Erythroblast (primary cell): ENCODE data around the gene TMEM135.

Experiments
- DNase-seq, 2 experiments: peaks; one replicate each; lab custom pipeline; 2025; lab: John Stamatoyannopoulos, UW
- GATA1 ChIP-seq: IDR thresholded peaks from 2 replicates; pipeline ENCODE4 v1.6.1; 2011; ENCODE audit warnings: low read depth, mild to moderate bottlenecking, control low read depth, low read length, moderate library complexity
- POLR2A ChIP-seq: IDR thresholded peaks from 2 replicates; pipeline ENCODE4 v1.6.1; 2011; ENCODE audit warnings: mild to moderate bottlenecking, low read length

Gene TMEM135

DNA sequence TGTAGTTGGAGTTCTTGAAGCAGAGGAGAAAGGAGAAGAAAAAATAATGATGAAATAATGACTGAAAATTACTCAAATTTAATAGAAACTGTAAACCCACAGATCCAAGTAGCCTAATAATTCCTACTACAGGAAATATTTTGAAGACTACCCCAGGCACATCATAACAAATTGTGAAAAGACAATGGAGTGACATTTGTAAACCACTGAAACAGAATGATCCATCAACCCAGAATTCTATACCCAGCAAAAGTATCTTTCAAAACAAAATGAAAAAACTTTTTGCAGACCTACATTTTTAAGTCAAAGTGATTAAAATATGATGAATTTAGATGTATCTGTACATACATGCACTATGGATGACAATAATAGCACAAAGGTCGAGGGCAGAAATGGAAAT is 194.6 kb downstream of the TMEM135 start:
- TF ChIP-seq GATA1 (no peak), POLR2A (no peak)
- no peak for DNase-seq

DNA sequence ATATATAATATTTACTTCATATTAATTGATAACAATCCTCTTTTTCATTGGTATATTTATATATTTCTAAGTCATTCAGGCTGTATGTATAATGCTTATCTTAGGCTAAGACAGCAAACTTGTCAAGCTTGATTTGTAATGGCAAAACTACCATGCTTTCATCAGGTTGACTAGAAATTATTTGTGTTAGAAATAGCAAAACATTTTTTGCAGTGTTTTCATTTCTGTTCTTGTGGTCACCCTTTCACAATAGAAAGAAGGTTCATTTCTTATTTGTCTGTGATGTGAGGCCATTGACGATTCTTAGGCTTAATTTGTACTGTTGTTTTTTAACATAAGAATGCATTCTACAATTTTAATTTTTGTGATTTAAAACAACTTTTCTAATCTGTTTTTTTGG is 197.6 kb downstream of the TMEM135 start:
- TF ChIP-seq GATA1 (no peak), POLR2A (no peak)
- DNase-seq = no peak

DNA sequence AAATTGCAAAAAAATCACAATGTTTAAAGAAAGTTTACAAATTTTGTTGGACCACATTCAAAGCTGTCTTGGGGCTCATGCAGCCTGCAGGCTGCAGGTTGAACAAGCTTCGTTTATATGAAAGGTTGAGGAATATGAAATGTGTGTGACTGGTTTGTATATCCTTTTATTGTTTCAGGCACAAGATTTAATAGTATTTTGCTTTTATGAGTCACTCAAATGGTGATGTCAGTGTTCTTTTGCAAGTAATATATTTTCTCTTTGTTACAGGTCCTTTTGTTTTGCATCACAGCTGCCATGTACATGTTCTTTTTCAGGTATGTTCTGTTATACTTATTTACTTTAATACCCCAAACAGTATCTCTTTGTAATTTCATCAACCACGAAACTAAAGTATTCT is 198.6 kb downstream of the TMEM135 start:
- no peak for DNase-seq
- no peak for TF ChIP-seq GATA1
- TF ChIP-seq POLR2A = no peak

DNA sequence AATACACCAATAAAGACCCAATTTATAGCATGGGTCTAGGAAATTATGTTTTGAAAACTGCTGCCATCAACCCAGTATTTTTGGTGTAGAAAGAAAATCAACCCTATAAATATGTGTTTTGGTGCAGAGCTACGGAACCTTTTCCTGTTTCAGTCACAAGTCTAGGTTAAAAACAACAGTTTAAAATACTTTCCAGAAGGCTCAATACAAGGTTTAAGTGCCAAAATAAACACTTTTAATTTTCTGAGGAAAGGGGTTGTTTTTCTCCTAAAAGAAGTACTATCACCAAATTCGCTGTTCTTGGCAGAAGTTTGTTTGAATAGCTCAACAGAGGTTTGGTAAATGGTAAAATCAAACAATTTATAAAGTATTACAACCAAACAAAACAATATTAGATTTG is 201.3 kb downstream of the TMEM135 start:
- DNase-seq = no peak
- no peak for TF ChIP-seq GATA1
- TF ChIP-seq POLR2A = no peak

DNA sequence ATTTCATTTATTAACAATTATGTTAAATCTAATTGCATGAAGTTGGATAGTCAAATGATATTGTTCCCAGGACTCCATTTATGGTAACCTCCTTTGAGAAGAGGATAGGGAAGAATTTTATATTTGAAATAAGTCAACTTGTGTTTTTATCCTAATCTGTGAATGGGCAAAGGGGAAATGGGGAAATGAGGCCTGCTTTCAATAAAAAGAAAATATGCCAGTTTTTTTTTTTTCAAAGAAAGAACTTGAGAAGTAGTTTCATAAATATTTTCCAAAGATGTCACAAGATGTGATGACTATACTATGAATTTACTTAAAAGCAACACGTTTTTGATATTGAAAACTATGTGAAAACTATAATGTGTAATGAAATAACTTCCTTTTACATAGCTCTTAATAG is 201.8 kb downstream of the TMEM135 start:
- no peak for DNase-seq
- TF ChIP-seq GATA1 = no peak
- TF ChIP-seq POLR2A = no peak

DNA sequence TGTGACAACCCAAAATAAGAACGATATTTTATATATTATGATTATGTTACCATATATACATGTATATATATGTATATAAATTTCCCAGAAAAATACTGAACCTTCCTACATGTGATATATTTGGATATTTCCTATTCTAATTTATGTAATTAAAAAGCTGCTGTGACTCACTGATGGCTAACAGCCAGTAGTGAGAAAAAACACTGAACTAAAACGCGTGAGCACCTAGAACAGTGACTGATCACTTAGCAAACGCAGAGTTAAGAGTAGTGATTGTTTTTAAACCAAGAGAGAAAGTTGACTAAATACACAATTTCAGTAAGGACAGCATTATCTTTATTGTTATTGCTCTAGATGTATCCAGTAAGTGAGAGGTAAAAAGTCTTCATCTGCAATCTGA is 213.8 kb downstream of the TMEM135 start:
- TF ChIP-seq POLR2A (no peak), GATA1 (no peak)
- no peak for DNase-seq

DNA sequence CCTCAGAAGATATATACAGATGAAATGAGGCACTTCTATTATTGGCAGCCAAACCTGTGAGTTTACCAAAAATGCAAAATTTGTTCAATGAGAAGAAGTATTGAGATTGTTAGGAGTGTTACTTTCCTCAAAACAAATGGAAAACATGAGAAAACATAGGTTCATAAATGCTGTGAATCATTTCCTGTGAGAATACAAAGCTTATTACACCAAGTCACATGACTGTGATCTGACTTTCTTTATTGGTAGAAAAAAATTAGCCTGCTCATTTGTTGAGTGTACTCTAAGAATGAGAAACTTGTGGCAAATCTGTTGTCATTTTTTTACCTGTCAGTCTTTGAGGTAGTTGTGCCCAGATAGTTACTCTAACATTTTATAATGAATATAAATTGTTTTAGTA is 215.1 kb downstream of the TMEM135 start:
- TF ChIP-seq POLR2A (no peak), GATA1 (no peak)
- DNase-seq = no peak

DNA sequence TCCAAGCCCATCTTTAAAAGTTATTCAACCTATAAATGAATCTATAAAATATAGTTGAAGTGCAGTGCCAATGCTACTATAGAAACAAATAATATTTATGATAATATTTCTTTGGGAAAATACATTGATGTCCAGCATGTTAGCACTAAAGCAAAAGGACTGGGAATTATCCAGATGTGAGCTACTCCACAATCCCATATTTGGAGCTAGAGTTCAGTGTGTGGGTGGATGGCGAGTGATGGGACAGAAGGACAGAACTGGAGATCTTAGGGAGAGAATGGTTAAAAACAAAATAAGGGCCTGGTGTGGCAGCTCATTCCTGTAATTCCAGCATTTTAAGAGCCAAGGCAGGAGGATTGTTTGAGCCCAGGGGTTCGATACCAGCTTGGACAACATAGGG is 216.8 kb downstream of the TMEM135 start:
- TF ChIP-seq POLR2A = no peak
- TF ChIP-seq GATA1 = no peak

DNA sequence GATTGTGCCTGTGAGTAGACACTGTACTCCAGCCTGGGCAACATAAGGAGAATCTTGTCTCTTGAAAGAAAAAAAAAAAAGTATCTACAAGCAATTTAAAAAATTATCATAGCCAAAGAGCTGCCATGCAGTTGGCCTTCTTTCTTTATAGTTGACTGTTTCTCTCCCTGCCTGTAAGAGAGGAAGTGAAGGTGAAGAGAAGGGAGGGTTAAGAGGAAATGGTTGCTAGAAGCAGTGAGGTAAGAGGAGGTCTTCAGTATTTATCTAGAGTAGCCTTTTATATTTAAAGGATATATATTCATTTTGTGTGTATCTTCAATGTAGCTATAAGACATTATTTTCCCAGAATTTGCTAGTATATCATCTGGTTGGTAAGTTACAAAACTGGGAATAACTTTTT is 217.9 kb downstream of the TMEM135 start:
- no peak for DNase-seq

More for the DNA sequence above, 216.8 kb downstream of the TMEM135 start:
- no peak for DNase-seq

DNA sequence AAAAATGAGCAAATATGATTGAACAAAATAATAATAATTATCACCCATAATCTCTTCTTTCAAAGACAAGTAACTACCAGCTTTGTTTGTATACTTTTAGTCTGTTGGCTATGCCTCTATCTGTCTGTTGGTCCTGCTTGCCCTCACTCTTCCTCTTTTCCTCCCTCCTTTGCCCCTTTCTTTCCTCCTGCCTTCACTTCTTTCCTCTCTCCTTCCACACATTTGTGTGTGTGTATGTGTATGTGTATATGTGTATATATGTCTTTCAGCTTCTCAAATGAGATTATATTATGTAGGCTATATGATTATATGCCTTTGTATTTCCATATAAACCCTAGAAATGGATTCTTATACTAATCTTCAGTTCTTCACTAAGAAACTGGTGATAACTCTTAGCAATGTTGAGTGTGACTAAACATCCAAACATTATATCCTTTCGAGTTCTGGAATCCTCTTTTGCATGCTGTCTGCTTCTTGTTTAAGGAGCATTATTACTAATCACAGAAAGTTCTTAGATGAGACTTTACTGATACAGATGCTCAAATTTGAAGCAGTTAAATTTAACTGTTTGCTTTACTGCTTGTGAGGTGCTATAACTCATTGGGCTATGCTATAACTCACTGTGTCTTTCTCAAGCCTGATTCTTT is 219.1 kb downstream of the TMEM135 start:
- TF ChIP-seq GATA1 (no peak), POLR2A (no peak)
- DNase-seq = no peak

More for the DNA sequence above, 217.9 kb downstream of the TMEM135 start:
- TF ChIP-seq GATA1 = no peak
- TF ChIP-seq POLR2A = no peak

DNA sequence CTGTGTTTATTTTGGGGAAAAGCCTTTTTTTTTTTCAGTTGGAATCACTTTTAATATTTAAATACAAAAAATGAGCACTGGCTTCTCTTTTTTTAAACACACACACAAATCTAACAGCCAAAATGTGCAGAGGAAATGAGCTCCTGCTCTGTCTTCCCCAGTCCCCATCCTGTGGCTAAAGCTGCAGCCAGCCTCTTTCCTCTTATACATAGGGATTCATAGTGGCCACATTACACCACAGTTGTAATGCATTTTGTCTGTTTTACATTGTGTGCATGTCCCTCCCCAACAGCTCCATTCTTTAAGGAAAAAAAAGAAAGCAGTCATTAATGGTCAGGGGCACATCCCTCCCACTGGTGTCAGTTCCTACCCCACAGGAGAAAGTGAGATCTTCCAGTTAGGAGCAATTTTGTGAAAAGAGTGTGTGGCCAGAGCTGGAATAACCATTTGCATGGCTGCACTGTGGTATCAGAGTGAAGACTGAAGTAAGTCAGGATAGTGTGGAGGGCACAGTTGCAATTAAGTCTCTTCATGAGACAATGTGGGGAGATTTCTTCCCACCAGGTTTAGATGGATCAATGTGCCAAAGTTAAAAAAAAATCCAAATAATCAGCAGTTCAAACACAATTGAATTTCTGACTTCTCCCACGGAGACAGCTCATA is 220.6 kb downstream of the TMEM135 start:
- DNase-seq = no peak
- no peak for TF ChIP-seq GATA1
- no peak for TF ChIP-seq POLR2A

DNA sequence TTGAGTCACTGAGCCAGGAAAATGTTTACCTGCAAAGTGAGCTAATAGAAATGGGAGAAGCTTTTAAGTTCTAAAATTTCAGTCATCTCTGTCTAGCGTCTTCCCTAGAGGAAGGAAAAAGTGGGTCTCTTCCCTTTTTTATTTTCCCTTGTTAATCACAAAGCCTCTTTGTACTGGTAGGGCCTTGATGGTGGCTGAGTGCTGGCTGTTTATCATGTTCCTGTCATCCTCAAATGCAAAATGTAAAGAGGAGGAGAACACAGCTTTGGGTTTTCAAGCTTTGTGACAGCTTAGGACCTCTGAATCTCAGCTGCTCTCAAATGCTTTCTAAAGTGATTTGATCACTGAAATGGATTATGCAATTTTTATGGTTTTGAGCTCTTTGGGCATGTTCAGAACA is 222.0 kb downstream of the TMEM135 start:
- peak in 1 of 2 experiments; percentile 3 for DNase-seq
- TF ChIP-seq GATA1 (no peak), POLR2A (no peak)

DNA sequence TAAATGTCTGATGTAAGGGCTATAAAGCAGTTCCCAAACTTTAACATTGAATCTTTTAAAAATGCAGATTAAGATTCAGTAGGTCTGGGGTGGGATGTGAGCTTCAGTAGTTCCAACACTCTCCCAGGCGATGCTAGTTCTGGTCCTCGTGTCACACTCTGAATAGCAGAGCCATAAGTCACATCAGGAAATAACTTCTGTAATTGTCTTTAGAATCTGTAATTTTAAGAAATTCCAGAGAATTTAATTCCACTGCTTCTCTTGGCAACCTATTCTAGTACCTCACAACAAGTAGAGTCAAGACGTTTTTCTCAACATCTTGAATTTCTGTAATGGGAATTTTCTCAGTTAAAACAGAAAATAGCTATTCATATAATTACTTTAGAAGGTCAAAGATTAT is 223.1 kb downstream of the TMEM135 start:
- no peak for DNase-seq
- TF ChIP-seq GATA1 = no peak
- TF ChIP-seq POLR2A = no peak

DNA sequence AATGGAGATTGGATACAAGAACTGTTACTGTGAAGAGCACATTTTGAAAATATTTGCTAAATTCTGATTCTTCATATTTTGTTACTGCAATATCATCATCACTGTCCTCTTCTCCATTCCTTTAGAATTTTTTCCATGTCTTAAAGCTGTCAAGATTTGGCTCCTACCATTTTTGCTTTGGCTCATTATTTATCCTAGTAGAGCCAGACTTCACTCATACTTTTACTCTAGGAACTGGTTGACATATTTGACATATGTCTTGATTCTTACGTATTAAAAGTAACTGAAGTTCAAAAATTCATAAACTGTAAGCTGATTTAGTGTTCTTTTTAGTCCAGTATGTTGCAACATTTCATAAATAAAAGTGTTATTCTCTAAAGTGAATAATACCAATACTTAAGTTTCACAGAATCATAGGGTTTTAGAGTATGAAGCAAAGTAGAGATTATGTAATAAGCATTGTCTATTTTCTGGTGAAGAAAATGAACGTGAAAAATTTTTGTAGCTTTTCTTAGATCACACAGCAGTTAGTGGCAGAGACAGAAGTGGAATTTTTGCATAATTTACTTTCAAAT is 225.6 kb downstream of the TMEM135 start:
- no peak for TF ChIP-seq GATA1
- TF ChIP-seq POLR2A = no peak
- DNase-seq = no peak
